CD4-positive, alpha-beta T cell treated with Interleukin-21 for 1 hour (primary cell): ENCODE measurements around the gene ORM1.
A peak's percentile ranks its signal among the peaks of the same experiment; 100 is the strongest.

Experiments used
- DNase-seq: peaks from one replicate; pipeline ENCODE4 v3.0.0-alpha.2; 2020

ORM1 gene

GRCh38 chr9:114287763-114288192, 35.1 kb upstream of the ORM1 start:
- no peak for DNase-seq

- DNase-seq = no peak
Measured at GRCh38 chr9:114288193-114289091, 34.5 kb upstream of the ORM1 start.

GRCh38 chr9:114289106-114289505, 33.8 kb upstream of the ORM1 start:
- no peak for DNase-seq

- no peak for DNase-seq
Measured at GRCh38 chr9:114289571-114290481, 33.1 kb upstream of the ORM1 start.

GRCh38 chr9:114290561-114290986, 32.3 kb upstream of the ORM1 start:
- DNase-seq = no peak

GRCh38 chr9:114291064-114291474, 31.8 kb upstream of the ORM1 start:
- DNase-seq = peak; percentile 59

- no peak for DNase-seq
Measured at GRCh38 chr9:114291886-114292590, 30.9 kb upstream of the ORM1 start.

- DNase-seq = no peak
Measured at GRCh38 chr9:114294664-114295063, 28.2 kb upstream of the ORM1 start.

GRCh38 chr9:114296338-114296737, 26.6 kb upstream of the ORM1 start:
- DNase-seq = no peak

GRCh38 chr9:114299286-114300152, 23.4 kb upstream of the ORM1 start:
- DNase-seq = no peak

- DNase-seq = no peak
Measured at GRCh38 chr9:114300153-114300845, 22.6 kb upstream of the ORM1 start.

GRCh38 chr9:114300846-114301797, 21.8 kb upstream of the ORM1 start:
- DNase-seq = no peak

- no peak for DNase-seq
Measured at GRCh38 chr9:114301798-114302565, 20.9 kb upstream of the ORM1 start.

- no peak for DNase-seq
Measured at GRCh38 chr9:114302727-114303126, 20.2 kb upstream of the ORM1 start.

GRCh38 chr9:114303571-114303970, 19.3 kb upstream of the ORM1 start:
- DNase-seq = no peak

- DNase-seq = no peak
Measured at GRCh38 chr9:114303977-114304376, 18.9 kb upstream of the ORM1 start.

GRCh38 chr9:114304416-114305188, 18.3 kb upstream of the ORM1 start:
- no peak for DNase-seq

GRCh38 chr9:114307899-114308267, 15.0 kb upstream of the ORM1 start:
- DNase-seq = no peak
